HepG2 (cell line): ENCODE measurements around the gene PANK4. TPM values are rescaled to one million over a fixed set of nuclear protein-coding genes. Genes with fewer than 3 reads are reported as not detected.
A peak's percentile ranks its signal among the peaks of the same experiment; 100 is the strongest.

ENCODE experiments used
- ATAC-seq: fragments of 200-7000 bp; cut with Tn5 transposase; 3 replicates; pipeline ENCODE4 v1.9.1; 2020; ENCODE audit warnings: mild to moderate bottlenecking, moderate library complexity
- BruUV-seq: library from RNA; stranded (reverse); fragments of 400-500 nt; replicated peaks from 2 replicates; lab custom pipeline; 2021; lab: Mats Ljungman, UMichigan
- CTCF ChIA-PET: fragments of 300-600 bp; formaldehyde crosslinking; extraction: SDS; loops from one replicate; lab custom pipeline; 2021; ENCODE audit warnings: low total read pairs, inconsistent platforms, low intra/inter-chr PET ratio; lab: Yijun Ruan, JAX
- POLR2A ChIA-PET: fragments of 350-600 bp; sonication (Branson Sonifier 250); formaldehyde crosslinking; loops from one replicate; lab custom pipeline; 2020; ENCODE audit warnings: antibody characterized with exemption, inconsistent platforms; lab: Yijun Ruan, JAX
- DNase-seq: peaks from one replicate; pipeline ENCODE4 v3.0.0-alpha.2; 2015; ENCODE audit warnings: low spot score
- FAIRE-seq: peaks from 3 replicates; lab custom pipeline; 2011; peaks lifted over from hg19 to GRCh38; lab: Jason Lieb, UNC
- H2AFZ ChIP-seq: one replicate; pipeline ENCODE4 v1.6.1; 2011; ENCODE audit warnings: low read length, inconsistent platforms
- H3K27ac ChIP-seq: fragments of 300-600 bp; 3 replicates; pipeline ENCODE4 v1.8.0; 2011; ENCODE audit warnings: mixed run types, mild to moderate bottlenecking, mixed read lengths, low read length, inconsistent platforms; ENCODE audit not compliant: insufficient read depth; ENCODE audit errors: extremely low read length
- H3K27me3 ChIP-seq, 2 experiments: fragments of 200-600 bp in 1 of 2; 2 replicates in 1 of 2; 3 replicates in 1 of 2; pipeline versions ENCODE4 v1.6.0 to v1.8.0; 2011; ENCODE audit warnings: low read length in 2 of 2, mild to moderate bottlenecking in 2 of 2, moderate library complexity in 2 of 2, inconsistent platforms in 1 of 2; ENCODE audit not compliant: insufficient read depth in 2 of 2, control insufficient read depth in 1 of 2
- H3K36me3 ChIP-seq, 2 experiments: fragments of 200-600 bp in 1 of 2; replicated peaks in 1 of 2; 2 replicates in 1 of 2; 3 replicates in 1 of 2; pipeline versions ENCODE4 v1.5.1 to v1.8.0; 2011; ENCODE audit warnings: low read length in 2 of 2, inconsistent platforms in 1 of 2; ENCODE audit not compliant: insufficient read depth in 2 of 2, control insufficient read depth in 1 of 2
- H3K4me1 ChIP-seq: 2 replicates; pipeline ENCODE4 v1.5.1; 2012; ENCODE audit warnings: low read length, inconsistent platforms; ENCODE audit not compliant: insufficient read depth
- H3K4me2 ChIP-seq: 2 replicates; pipeline ENCODE4 v1.6.0; 2011; ENCODE audit warnings: low read depth, low read length, inconsistent platforms
- H3K4me3 ChIP-seq, 3 experiments: fragments of 200-600 bp in 1 of 3; sonication (generic), shearing (Covaris generic) in 1 of 3; replicated peaks in 1 of 3; 2 replicates each; pipeline ENCODE4 v1.5.1; 2011 to 2016; ENCODE audit warnings: low read length in 3 of 3, inconsistent platforms in 2 of 3, low read depth in 2 of 3, mild to moderate bottlenecking in 2 of 3, control low read depth in 1 of 3, mixed read lengths in 1 of 3; ENCODE audit not compliant: insufficient read depth in 1 of 3
- H3K79me2 ChIP-seq: one replicate; pipeline ENCODE4 v1.6.1; 2011; ENCODE audit warnings: low read length, inconsistent platforms; ENCODE audit not compliant: insufficient read depth
- H3K9ac ChIP-seq: 2 replicates; pipeline ENCODE4 v1.6.0; 2011; ENCODE audit warnings: mild to moderate bottlenecking, low read depth, low read length, inconsistent platforms; ENCODE audit not compliant: insufficient read depth
- H3K9me3 ChIP-seq: 2 replicates; pipeline ENCODE4 v1.5.1; 2012; ENCODE audit warnings: mild to moderate bottlenecking, low read length
- H4K20me1 ChIP-seq: 2 replicates; pipeline ENCODE4 v1.6.0; 2011; ENCODE audit warnings: inconsistent platforms, mild to moderate bottlenecking, low read length, moderate library complexity; ENCODE audit not compliant: insufficient read depth
- FOXA3 ChIP-seq: IDR thresholded peaks from 2 replicates; pipeline ENCODE4 v1.6.1; 2016; ENCODE audit warnings: missing genetic modification reagents, missing compliant biosample characterization
- FOXK1 ChIP-seq: sonication (generic); formaldehyde crosslinking; IDR thresholded peaks from 2 replicates; pipeline ENCODE4 v1.4.0; 2020; ENCODE audit warnings: low read depth, missing genetic modification reagents, borderline replicate concordance
- MXI1 ChIP-seq: IDR thresholded peaks from 3 replicates; pipeline ENCODE4 v1.6.1; 2012; ENCODE audit warnings: low read depth, low read length, inconsistent platforms, borderline replicate concordance
- NCOA1 ChIP-seq: sonication (generic); formaldehyde crosslinking; IDR thresholded peaks from 2 replicates; pipeline ENCODE4 v1.9.0; 2021; ENCODE audit warnings: missing genetic modification reagents
- POLR2A ChIP-seq, 2 experiments: IDR thresholded peaks; 2 replicates each; pipeline ENCODE4 v1.6.1; 2011; ENCODE audit warnings: low read depth in 2 of 2, low read length in 2 of 2, mild to moderate bottlenecking in 1 of 2, moderate library complexity in 1 of 2; ENCODE audit not compliant: insufficient read depth in 1 of 2
- ZBTB38 ChIP-seq: sonication (generic); formaldehyde crosslinking; IDR thresholded peaks from 2 replicates; pipeline ENCODE4 v1.5.1; 2020; ENCODE audit warnings: mild to moderate bottlenecking, missing genetic modification reagents
- ZFP36 ChIP-seq: fragments of 150-350 bp; IDR thresholded peaks from 2 replicates; pipeline ENCODE4 v1.6.1; 2018; ENCODE audit warnings: borderline replicate concordance, low read length, low read depth; ENCODE audit not compliant: partially characterized antibody
- ZNF337 ChIP-seq: sonication (generic); formaldehyde crosslinking; IDR thresholded peaks from 2 replicates; pipeline ENCODE4 v1.5.1; 2020; ENCODE audit warnings: missing genetic modification reagents, low read depth, mild to moderate bottlenecking, borderline replicate concordance
- ZNF564 ChIP-seq: sonication (generic); formaldehyde crosslinking; IDR thresholded peaks from 2 replicates; pipeline ENCODE4 v1.8.1; 2023; ENCODE audit warnings: mild to moderate bottlenecking, missing genetic modification reagents
- ZNF616 ChIP-seq: sonication (generic); formaldehyde crosslinking; IDR thresholded peaks from 2 replicates; pipeline ENCODE4 v1.5.0; 2020; ENCODE audit warnings: low read depth, mild to moderate bottlenecking, missing genetic modification reagents
- ZNF781 ChIP-seq: sonication (generic); formaldehyde crosslinking; IDR thresholded peaks from 2 replicates; pipeline ENCODE4 v1.5.1; 2020; ENCODE audit warnings: borderline replicate concordance, mild to moderate bottlenecking, missing genetic modification reagents; ENCODE audit errors: not compliant biosample characterization
- ZSCAN12 ChIP-seq: sonication (generic); formaldehyde crosslinking; IDR thresholded peaks from 2 replicates; pipeline ENCODE4 v1.9.0; 2021; ENCODE audit warnings: mild to moderate bottlenecking, missing genetic modification reagents
- WGBS: methylation state at CpG from one replicate; pipeline ENCODE4 v1.1.6; 2017; ENCODE audit warnings: low lambda C conversion rate; 5-methylcytosine and 5-hydroxymethylcytosine counted together
- in situ Hi-C: cut with HindIII; loops from 2 replicates; pipeline ENCODE4 v1.10.0; 2017; ENCODE audit warnings: low pct_unique_long_range_greater_than_20kb; ENCODE audit not compliant: extremely low pct_ligation_motif_present
- intact Hi-C: fragments of 100-400 bp; cut with micrococcal nuclease; formaldehyde crosslinking; loops from one replicate; pipeline ENCODE4 v1.10.0; 2022; ENCODE audit not compliant: unreplicated experiment
- polyA plus RNA-seq, 8 experiments: library from polyadenylated mRNA; depleted of rRNA in 3 of 8; stranded (reverse) in 7 of 8; unstranded in 1 of 8; fragments of >200 nt; fragmentation: Illumina TruSeq in 4 of 8; extraction: Trizol in 4 of 8; gene quantifications; 2 replicates each; pipeline versions ENCODE4 v1.2.1 to v1.2.3, GENCODE V29; 2011 to 2016; ENCODE audit warnings: low read depth in 4 of 8, missing spikeins in 1 of 8, mixed read lengths in 1 of 8; ENCODE audit not compliant: insufficient read depth in 1 of 8
- total RNA-seq, 5 experiments: library from RNA; depleted of rRNA; stranded (reverse); fragments of >200 nt; fragmentation: Illumina TruSeq; extraction: Trizol; gene quantifications; 2 replicates each; pipeline ENCODE4 v1.2.3, GENCODE V29; 2016; ENCODE audit warnings: low read depth in 1 of 5
- TF ChIP-seq, protein P1 (sequence below): sonication (generic); IDR thresholded peaks from 2 replicates; pipeline ENCODE4 v1.6.1; 2016; ENCODE audit warnings: low read depth, borderline replicate concordance
- TF ChIP-seq, protein P2 (sequence below): sonication (generic); formaldehyde crosslinking; IDR thresholded peaks from 2 replicates; pipeline ENCODE4 v1.9.0; 2021; ENCODE audit warnings: missing genetic modification reagents, mild to moderate bottlenecking, borderline replicate concordance

PANK4 gene
- total and polyA plus RNA-seq, 2 of the 13 experiments (the other 11 are each of a cell fraction or from before 2014, with no cell fraction given), result 17.4 to 19.3 TPM

DNA sequence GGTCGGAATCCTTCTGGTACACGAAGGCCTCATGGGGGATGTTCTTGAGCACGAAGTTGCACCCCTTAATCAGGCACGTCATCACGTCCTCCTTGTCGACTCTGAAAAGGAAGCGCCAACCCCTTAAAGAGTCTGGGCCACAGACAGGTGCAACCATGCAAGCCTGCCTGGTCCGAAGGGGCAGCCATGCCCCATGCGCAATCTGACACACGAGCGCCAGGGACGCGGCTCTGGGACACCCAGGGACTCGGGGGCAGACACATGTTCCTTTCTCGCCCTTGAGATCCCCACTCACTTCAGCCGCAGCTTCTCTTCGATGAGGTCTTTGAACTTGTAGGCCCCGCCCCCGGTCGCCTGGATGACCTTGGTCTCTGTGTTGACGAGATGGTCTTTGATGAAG lies 5.6 kb downstream of the PANK4 start:
- Histone ChIP-seq H3K79me2 (peaks cover 33% of the 10 kb centered on the region), H3K4me2 (no peak overlapping the region), H3K9ac (no peak overlapping the region), H3K27me3 (no peaks in the 10 kb centered on the region), H2AFZ (no peak overlapping the region), H3K4me1 (peaks cover 36% of the 10 kb centered on the region), H3K27ac (no peak overlapping the region), H3K36me3 (peaks cover 25 to 56% of the 10 kb centered on the region in 2 experiments; a peak in 4 of 5 replicates), H3K4me3 (no peak overlapping the region), H3K9me3 (no peaks in the 10 kb centered on the region), H4K20me1 (peaks cover 32% of the 10 kb centered on the region)
- FAIRE-seq (no peak), DNase-seq (no peak), ATAC-seq (no peak)
- peak; percentile 11; the same call in 1 of the 2 replicates for TF ChIP-seq ZBTB38 (CRISPR knock-in tag)
- TF ChIP-seq ZNF337 (CRISPR knock-in tag), result no peak
- TF ChIP-seq, protein P1, sequence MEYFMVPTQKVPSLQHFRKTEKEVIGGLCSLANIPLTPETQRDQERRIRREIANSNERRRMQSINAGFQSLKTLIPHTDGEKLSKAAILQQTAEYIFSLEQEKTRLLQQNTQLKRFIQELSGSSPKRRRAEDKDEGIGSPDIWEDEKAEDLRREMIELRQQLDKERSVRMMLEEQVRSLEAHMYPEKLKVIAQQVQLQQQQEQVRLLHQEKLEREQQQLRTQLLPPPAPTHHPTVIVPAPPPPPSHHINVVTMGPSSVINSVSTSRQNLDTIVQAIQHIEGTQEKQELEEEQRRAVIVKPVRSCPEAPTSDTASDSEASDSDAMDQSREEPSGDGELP, result no peak
- TF ChIP-seq NCOA1 (CRISPR knock-in tag), result no peak
- TF ChIP-seq FOXK1 (CRISPR knock-in tag), result no peak
- ChIA-PET CTCF (no interaction called here), POLR2A (no interaction called here)
- 90% methylated on average over 15 of the region's 21 CpGs for WGBS
- in situ Hi-C loops, result loop anchor here (25.0 kb wide), 1 partner anchor 334 kb away; the partner anchor contains the start of gene FAAP20
- no TSS peak for BruUV-seq
- intact Hi-C loops, result no loop called here

DNA sequence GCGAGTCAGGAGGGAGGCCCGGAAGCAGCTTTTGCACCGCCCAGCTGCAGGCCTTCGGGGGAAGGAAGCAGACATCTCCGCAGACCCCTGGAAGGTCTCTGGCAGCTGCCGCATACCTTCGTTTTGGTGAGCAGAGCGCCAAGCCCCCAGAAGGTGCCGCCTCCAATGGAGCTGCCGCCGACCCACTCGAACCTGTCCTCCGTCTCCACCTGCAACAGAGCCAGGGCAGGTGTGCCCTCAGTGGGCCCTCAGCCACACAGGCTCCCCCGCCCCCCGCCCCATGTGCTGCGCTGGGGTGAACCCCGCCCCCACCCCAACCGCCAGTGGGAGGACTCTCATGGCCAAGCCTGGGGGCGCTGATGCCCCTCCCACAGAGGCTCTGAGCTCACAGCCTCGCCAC lies 6.2 kb downstream of the PANK4 start:
- DNase-seq, result no peak
- FAIRE-seq, result no peak
- H3K27ac ChIP-seq, result no peak overlapping the region
- peaks cover 25 to 60% of the 10 kb centered on the region in 2 experiments; a peak in 4 of 5 replicates for H3K36me3 ChIP-seq
- TF ChIP-seq ZFP36 (no peak), POLR2A (IDR thresholded peaks at IDR 0.05; ENCODE audit: insufficient read depth in 1 of 2, low read depth in 2 of 2, low read length in 2 of 2) (no peak), MXI1 (no peak), FOXA3 (CRISPR knock-in tag) (no peak), ZNF616 (no peak), ZSCAN12 (no peak), ZNF564 (CRISPR knock-in tag) (no peak), ZNF781 (CRISPR knock-in tag) (no peak)
- TF ChIP-seq, protein P2, sequence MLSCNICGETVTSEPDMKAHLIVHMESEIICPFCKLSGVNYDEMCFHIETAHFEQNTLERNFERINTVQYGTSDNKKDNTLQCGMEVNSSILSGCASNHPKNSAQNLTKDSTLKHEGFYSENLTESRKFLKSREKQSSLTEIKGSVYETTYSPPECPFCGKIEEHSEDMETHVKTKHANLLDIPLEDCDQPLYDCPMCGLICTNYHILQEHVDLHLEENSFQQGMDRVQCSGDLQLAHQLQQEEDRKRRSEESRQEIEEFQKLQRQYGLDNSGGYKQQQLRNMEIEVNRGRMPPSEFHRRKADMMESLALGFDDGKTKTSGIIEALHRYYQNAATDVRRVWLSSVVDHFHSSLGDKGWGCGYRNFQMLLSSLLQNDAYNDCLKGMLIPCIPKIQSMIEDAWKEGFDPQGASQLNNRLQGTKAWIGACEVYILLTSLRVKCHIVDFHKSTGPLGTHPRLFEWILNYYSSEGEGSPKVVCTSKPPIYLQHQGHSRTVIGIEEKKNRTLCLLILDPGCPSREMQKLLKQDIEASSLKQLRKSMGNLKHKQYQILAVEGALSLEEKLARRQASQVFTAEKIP (CRISPR knock-in tag), result no peak
- no peak overlapping the region for H3K9ac ChIP-seq
- 100% methylated on average over 9 of the region's 20 CpGs for WGBS
- intact Hi-C loops, result no loop called here
- no peak overlapping the region for H3K4me3 ChIP-seq
- ChIA-PET CTCF (no interaction called here), POLR2A (no interaction called here)
- H4K20me1 ChIP-seq, result peaks cover 26% of the 10 kb centered on the region
- no peak for ATAC-seq
- in situ Hi-C loops, result loop anchor here (25.0 kb wide), 1 partner anchor 333 kb away; the partner anchor contains the start of gene FAAP20
- H3K4me2 ChIP-seq, result no peak overlapping the region
- peaks cover 33% of the 10 kb centered on the region for H3K4me1 ChIP-seq
- H3K9me3 ChIP-seq, result no peaks in the 10 kb centered on the region
- H2AFZ ChIP-seq, result no peak overlapping the region
- BruUV-seq, result no TSS peak
- peaks cover 27% of the 10 kb centered on the region for H3K79me2 ChIP-seq
- no peaks in the 10 kb centered on the region for H3K27me3 ChIP-seq
